Measurements from ENCODE around the gene ATXN7L2.
"Not testable (repeated sequence)": the region's sequence is repeated elsewhere in the genome, so short reads cannot be mapped to it uniquely, and the experiment has no call there.

The ATXN7L2 gene

GRCh38 chr1:109470245-109470644, 13.5 kb upstream of the ATXN7L2 start:
- no peak overlapping the region for H2BK5ac ChIP-seq (ENCODE audit: low read length)
- no peak overlapping the region for H2BK12ac ChIP-seq (ENCODE audit: low read length)
- no peak overlapping the region for H3K14ac ChIP-seq (ENCODE audit: low read length)
- peaks cover 2 to 3% of the 10 kb centered on the region in 2 donors for H3K4me1 ChIP-seq (ENCODE audit: control insufficient read depth in 2 of 2, insufficient read depth in 1 of 2, low read depth in 1 of 2, low read length in 2 of 2)
- no peak overlapping the region for H4K91ac ChIP-seq (ENCODE audit: low read depth, low read length, poor library complexity)
- no peak overlapping the region for H3K9ac ChIP-seq (ENCODE audit: low read depth, low read length, poor library complexity)
- no peak overlapping the region for H2AK5ac ChIP-seq (ENCODE audit: low read depth, low read length)
- H2BK15ac ChIP-seq (ENCODE audit: low read length) = no peak overlapping the region
- no peaks in the 10 kb centered on the region for H3K79me1 ChIP-seq (ENCODE audit: low read depth, low read length)
- WGBS, 2 donors (ENCODE audit: extremely low coverage in 2 of 2, insufficient read length in 2 of 2, insufficient replicate concordance in 1 of 2) = no CpG with 5 or more reads among the region's 6 CpGs
- no peak overlapping the region for H4K8ac ChIP-seq (ENCODE audit: low read depth, low read length)
- no peaks in the 10 kb centered on the region for H3K9me3 ChIP-seq (replicated peaks in 1 of 2; ENCODE audit: control insufficient read depth in 2 of 2, insufficient read depth in 1 of 2, low read depth in 1 of 2, low read length in 2 of 2)
- H3K4ac ChIP-seq (ENCODE audit: low read length) = no peak overlapping the region
- H3K36me3 ChIP-seq (replicated peaks in 1 of 2; ENCODE audit: control insufficient read depth in 2 of 2, insufficient read depth in 2 of 2, low read length in 2 of 2) = no peaks in the 10 kb centered on the region
- H3K27ac ChIP-seq (replicated peaks; ENCODE audit: low read length) = no peak overlapping the region
- no peak overlapping the region for H3K18ac ChIP-seq (ENCODE audit: low read length)
- H3K27me3 ChIP-seq (ENCODE audit: control insufficient read depth in 3 of 3, insufficient read depth in 3 of 3, low read depth in 1 of 3, low read length in 3 of 3) = peaks cover 15 to 89% (median 43%) of the 10 kb centered on the region in 3 experiments
- no peak for DNase-seq (ENCODE audit: low spot score)
- no peak overlapping the region for H2AFZ ChIP-seq (ENCODE audit: low read length)
- H3K23ac ChIP-seq (ENCODE audit: low read depth, low read length, poor library complexity) = no peak overlapping the region
- no peak overlapping the region for H3K4me3 ChIP-seq (ENCODE audit: low read length in 2 of 2)
- H3K4me2 ChIP-seq (ENCODE audit: insufficient read depth, low read length, poor library complexity, severe bottlenecking) = no peak overlapping the region
- H2BK120ac ChIP-seq (ENCODE audit: low read depth, low read length) = no peak overlapping the region

GRCh38 chr1:109472779-109473178, 10.9 kb upstream of the ATXN7L2 start:
- WGBS, 2 donors (ENCODE audit: extremely low coverage in 2 of 2, insufficient read length in 2 of 2, insufficient replicate concordance in 1 of 2) = no CpG with 5 or more reads among the region's 3 CpGs
- H3K27ac ChIP-seq (replicated peaks; ENCODE audit: low read length) = no peak overlapping the region
- H4K91ac ChIP-seq (ENCODE audit: low read depth, low read length, poor library complexity) = no peak overlapping the region
- H3K36me3 ChIP-seq (replicated peaks in 1 of 2; ENCODE audit: control insufficient read depth in 2 of 2, insufficient read depth in 2 of 2, low read length in 2 of 2) = no peaks in the 10 kb centered on the region
- no peak overlapping the region for H2BK5ac ChIP-seq (ENCODE audit: low read length)
- H3K27me3 ChIP-seq (ENCODE audit: control insufficient read depth in 3 of 3, insufficient read depth in 3 of 3, low read depth in 1 of 3, low read length in 3 of 3) = peaks cover 0 to 88% (median 20%) of the 10 kb centered on the region in 3 experiments
- H3K23ac ChIP-seq (ENCODE audit: low read depth, low read length, poor library complexity) = no peak overlapping the region
- no peaks in the 10 kb centered on the region for H3K9me3 ChIP-seq (replicated peaks in 1 of 2; ENCODE audit: control insufficient read depth in 2 of 2, insufficient read depth in 1 of 2, low read depth in 1 of 2, low read length in 2 of 2)
- H4K8ac ChIP-seq (ENCODE audit: low read depth, low read length) = no peak overlapping the region
- H3K9ac ChIP-seq (ENCODE audit: low read depth, low read length, poor library complexity) = no peak overlapping the region
- H3K14ac ChIP-seq (ENCODE audit: low read length) = no peak overlapping the region
- H3K4ac ChIP-seq (ENCODE audit: low read length) = no peak overlapping the region
- no peak overlapping the region for H2BK15ac ChIP-seq (ENCODE audit: low read length)
- no peak overlapping the region for H2BK12ac ChIP-seq (ENCODE audit: low read length)
- no peak for DNase-seq (ENCODE audit: low spot score)
- no peak overlapping the region for H3K4me2 ChIP-seq (ENCODE audit: insufficient read depth, low read length, poor library complexity, severe bottlenecking)
- H3K4me1 ChIP-seq (ENCODE audit: control insufficient read depth in 2 of 2, insufficient read depth in 1 of 2, low read depth in 1 of 2, low read length in 2 of 2) = peaks cover 0 to 2% of the 10 kb centered on the region in 2 donors
- no peak overlapping the region for H2AK5ac ChIP-seq (ENCODE audit: low read depth, low read length)
- H3K18ac ChIP-seq (ENCODE audit: low read length) = no peak overlapping the region
- H3K4me3 ChIP-seq (ENCODE audit: low read length in 2 of 2) = no peak overlapping the region
- H2BK120ac ChIP-seq (ENCODE audit: low read depth, low read length) = no peak overlapping the region
- H2AFZ ChIP-seq (ENCODE audit: low read length) = no peak overlapping the region
- H3K79me1 ChIP-seq (ENCODE audit: low read depth, low read length) = no peaks in the 10 kb centered on the region

GRCh38 chr1:109473284-109474057, 10.2 kb upstream of the ATXN7L2 start:
- H4K91ac ChIP-seq (ENCODE audit: low read depth, low read length, poor library complexity); H3K4me2 ChIP-seq (ENCODE audit: insufficient read depth, low read length, poor library complexity, severe bottlenecking); H4K8ac ChIP-seq (ENCODE audit: low read depth, low read length); H2BK15ac ChIP-seq (ENCODE audit: low read length); H2BK12ac ChIP-seq (ENCODE audit: low read length); H2AK5ac ChIP-seq (ENCODE audit: low read depth, low read length); H3K4me3 ChIP-seq (ENCODE audit: low read length in 2 of 2); H3K23ac ChIP-seq (ENCODE audit: low read depth, low read length, poor library complexity); H3K14ac ChIP-seq (ENCODE audit: low read length); H3K27ac ChIP-seq (replicated peaks; ENCODE audit: low read length); H3K4ac ChIP-seq (ENCODE audit: low read length); H2AFZ ChIP-seq (ENCODE audit: low read length); DNase-seq (ENCODE audit: low spot score); H3K18ac ChIP-seq (ENCODE audit: low read length); H2BK120ac ChIP-seq (ENCODE audit: low read depth, low read length); H3K9ac ChIP-seq (ENCODE audit: low read depth, low read length, poor library complexity); H3K4me1 ChIP-seq (ENCODE audit: control insufficient read depth in 2 of 2, insufficient read depth in 1 of 2, low read depth in 1 of 2, low read length in 2 of 2); H3K79me1 ChIP-seq (ENCODE audit: low read depth, low read length); H2BK5ac ChIP-seq (ENCODE audit: low read length); H3K9me3 ChIP-seq (replicated peaks in 1 of 2; ENCODE audit: control insufficient read depth in 2 of 2, insufficient read depth in 1 of 2, low read depth in 1 of 2, low read length in 2 of 2); H3K36me3 ChIP-seq (replicated peaks in 1 of 2; ENCODE audit: control insufficient read depth in 2 of 2, insufficient read depth in 2 of 2, low read length in 2 of 2): not testable (repeated sequence)
- H3K27me3 ChIP-seq (ENCODE audit: control insufficient read depth in 3 of 3, insufficient read depth in 3 of 3, low read depth in 1 of 3, low read length in 3 of 3) = peaks cover 0 to 88% (median 18%) of the 10 kb centered on the region in 3 experiments
- WGBS, 2 donors (ENCODE audit: extremely low coverage in 2 of 2, insufficient read length in 2 of 2, insufficient replicate concordance in 1 of 2) = no CpG with 5 or more reads among the region's 12 CpGs

- Histone ChIP-seq H3K36me3 (replicated peaks in 1 of 2; ENCODE audit: control insufficient read depth in 2 of 2, insufficient read depth in 2 of 2, low read length in 2 of 2) (no peaks in the 10 kb centered on the region), H2BK5ac (ENCODE audit: low read length) (no peak overlapping the region), H2BK120ac (ENCODE audit: low read depth, low read length) (no peak overlapping the region), H3K23ac (ENCODE audit: low read depth, low read length, poor library complexity) (no peak overlapping the region), H3K4me2 (ENCODE audit: insufficient read depth, low read length, poor library complexity, severe bottlenecking) (no peak overlapping the region), H3K9ac (ENCODE audit: low read depth, low read length, poor library complexity) (no peak overlapping the region), H3K18ac (ENCODE audit: low read length) (no peak overlapping the region), H2AFZ (ENCODE audit: low read length) (no peak overlapping the region), H3K14ac (ENCODE audit: low read length) (no peak overlapping the region), H3K4me1 (ENCODE audit: control insufficient read depth in 2 of 2, insufficient read depth in 1 of 2, low read depth in 1 of 2, low read length in 2 of 2) (no peaks in the 10 kb centered on the region), H3K79me1 (ENCODE audit: low read depth, low read length) (no peaks in the 10 kb centered on the region), H3K4me3 (ENCODE audit: low read length in 2 of 2) (no peak overlapping the region), H3K27me3 (ENCODE audit: control insufficient read depth in 3 of 3, insufficient read depth in 3 of 3, low read depth in 1 of 3, low read length in 3 of 3) (peaks cover 0 to 90% (median 17%) of the 10 kb centered on the region in 3 experiments), H3K9me3 (replicated peaks in 1 of 2; ENCODE audit: control insufficient read depth in 2 of 2, insufficient read depth in 1 of 2, low read depth in 1 of 2, low read length in 2 of 2) (no peaks in the 10 kb centered on the region), H3K27ac (replicated peaks; ENCODE audit: low read length) (no peak overlapping the region), H4K91ac (ENCODE audit: low read depth, low read length, poor library complexity) (no peak overlapping the region), H2AK5ac (ENCODE audit: low read depth, low read length) (no peak overlapping the region), H2BK15ac (ENCODE audit: low read length) (no peak overlapping the region), H3K4ac (ENCODE audit: low read length) (no peak overlapping the region), H4K8ac (ENCODE audit: low read depth, low read length) (no peak overlapping the region), H2BK12ac (ENCODE audit: low read length) (no peak overlapping the region)
- no CpG with 5 or more reads among the region's 1 CpG for WGBS, 2 donors (ENCODE audit: extremely low coverage in 2 of 2, insufficient read length in 2 of 2, insufficient replicate concordance in 1 of 2)
- no peak for DNase-seq (ENCODE audit: low spot score)
Observed at GRCh38 chr1:109474697-109475096, 9.0 kb upstream of the ATXN7L2 start.

Data from neuronal stem cell (in vitro differentiated cells).